ENCODE data around the gene ASTN1.

Gene ASTN1

DNA sequence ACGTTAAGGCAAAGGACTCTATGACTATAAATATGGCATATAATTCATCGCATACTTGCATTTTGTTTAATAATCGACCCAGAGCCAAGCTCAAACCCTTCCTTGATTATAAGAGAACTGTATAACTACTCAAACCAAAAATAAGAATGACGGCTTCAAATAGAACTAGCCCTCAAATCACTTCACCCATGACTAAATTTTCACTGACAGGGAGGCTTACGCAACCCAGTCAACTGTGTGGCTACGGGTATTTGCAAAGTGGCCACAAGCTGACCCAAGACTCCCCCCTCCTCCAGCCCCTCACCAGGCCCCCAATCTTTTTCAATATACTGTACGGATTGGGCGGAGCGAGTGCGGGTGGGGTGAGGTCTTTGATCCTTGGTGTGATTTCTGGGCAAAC, 268.3 kb downstream of the ASTN1 start:
- TF ChIP-seq EZH2 (IDR thresholded peaks at IDR 0.05): no peak
- TF ChIP-seq FOXP2 (optimal IDR thresholded peaks at IDR 0.05; ENCODE audit: control extremely low read depth, extremely low read length, insufficient read depth): no peak
- TF ChIP-seq POLR2AphosphoS5 (IDR thresholded peaks at IDR 0.05; ENCODE audit: borderline replicate concordance, low read depth, low read length): no peak
- no peaks in the 10 kb centered on the region for H3K36me3 ChIP-seq (ENCODE audit: insufficient read depth, low read length)
- no peak overlapping the region for H3K27ac ChIP-seq
- no peak overlapping the region for H3K9ac ChIP-seq (ENCODE audit: insufficient read length)
- DNase-seq (ENCODE audit: low read depth, low spot score): no peak
- no peaks in the 10 kb centered on the region for H3K9me3 ChIP-seq (ENCODE audit: low read depth, low read length)
- H3K4me3 ChIP-seq: no peak overlapping the region

GRCh38 chr1:176894450-176894849, 270.1 kb downstream of the ASTN1 start:
- no peak overlapping the region for H3K9ac ChIP-seq (ENCODE audit: insufficient read length)
- no peaks in the 10 kb centered on the region for H3K36me3 ChIP-seq (ENCODE audit: insufficient read depth, low read length)
- DNase-seq (ENCODE audit: low read depth, low spot score): no peak
- no peak for TF ChIP-seq FOXP2 (optimal IDR thresholded peaks at IDR 0.05; ENCODE audit: control extremely low read depth, extremely low read length, insufficient read depth)
- TF ChIP-seq EZH2 (IDR thresholded peaks at IDR 0.05): no peak
- TF ChIP-seq POLR2AphosphoS5 (IDR thresholded peaks at IDR 0.05; ENCODE audit: borderline replicate concordance, low read depth, low read length): no peak
- H3K4me3 ChIP-seq: no peak overlapping the region
- no peaks in the 10 kb centered on the region for H3K9me3 ChIP-seq (ENCODE audit: low read depth, low read length)
- no peak overlapping the region for H3K27ac ChIP-seq

DNA sequence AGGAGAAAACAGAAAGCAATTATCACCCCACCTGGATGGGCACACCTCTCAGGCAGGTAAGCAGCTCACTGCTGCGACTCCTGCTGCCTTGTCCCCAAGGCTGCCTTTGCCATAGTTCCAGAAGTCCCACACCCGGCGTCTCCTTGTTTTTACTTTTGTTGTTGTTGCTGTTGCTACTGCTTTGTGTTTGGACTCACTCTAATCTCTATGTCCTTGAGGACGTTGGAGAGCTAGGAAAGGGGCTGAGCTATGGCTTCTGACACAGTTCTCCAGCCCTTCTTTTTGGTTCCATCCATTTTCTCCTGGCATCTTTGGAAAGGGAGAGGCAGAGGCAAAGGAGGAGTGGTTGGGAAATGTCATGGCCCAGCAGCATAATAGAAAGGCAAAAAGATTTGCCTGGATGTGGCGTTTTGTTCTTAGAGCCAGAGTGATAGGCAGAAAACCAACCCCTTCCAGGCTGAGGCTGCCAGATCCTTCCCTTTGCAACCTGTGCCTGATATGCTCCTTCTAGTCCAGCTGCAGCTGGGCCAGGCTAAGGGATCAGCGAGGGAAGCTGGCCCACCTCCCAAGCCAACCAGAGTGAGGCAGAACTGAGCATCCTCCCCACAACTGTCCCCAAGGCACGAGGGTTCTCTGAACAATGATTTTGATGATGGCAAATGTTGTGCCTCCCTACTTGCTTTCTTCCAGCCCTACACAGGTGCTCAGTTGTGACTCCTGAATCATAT, 270.7 kb downstream of the ASTN1 start:
- Histone ChIP-seq H3K4me3 (no peak overlapping the region), H3K9ac (ENCODE audit: insufficient read length) (no peak overlapping the region), H3K9me3 (ENCODE audit: low read depth, low read length) (no peaks in the 10 kb centered on the region), H3K27ac (no peak overlapping the region), H3K36me3 (ENCODE audit: insufficient read depth, low read length) (no peaks in the 10 kb centered on the region)
- no peak for TF ChIP-seq EZH2 (IDR thresholded peaks at IDR 0.05)
- TF ChIP-seq FOXP2 (optimal IDR thresholded peaks at IDR 0.05; ENCODE audit: control extremely low read depth, extremely low read length, insufficient read depth): no peak
- no peak for TF ChIP-seq POLR2AphosphoS5 (IDR thresholded peaks at IDR 0.05; ENCODE audit: borderline replicate concordance, low read depth, low read length)
- no peak for DNase-seq (ENCODE audit: low read depth, low spot score)

- TF ChIP-seq EZH2 (IDR thresholded peaks at IDR 0.05) (no peak), FOXP2 (optimal IDR thresholded peaks at IDR 0.05; ENCODE audit: control extremely low read depth, extremely low read length, insufficient read depth) (no peak), POLR2AphosphoS5 (IDR thresholded peaks at IDR 0.05; ENCODE audit: borderline replicate concordance, low read depth, low read length) (no peak)
- no peaks in the 10 kb centered on the region for H3K36me3 ChIP-seq (ENCODE audit: insufficient read depth, low read length)
- no peak for DNase-seq (ENCODE audit: low read depth, low spot score)
Observed at GRCh38 chr1:176888471-176889032, 276.0 kb downstream of the ASTN1 start.

DNA sequence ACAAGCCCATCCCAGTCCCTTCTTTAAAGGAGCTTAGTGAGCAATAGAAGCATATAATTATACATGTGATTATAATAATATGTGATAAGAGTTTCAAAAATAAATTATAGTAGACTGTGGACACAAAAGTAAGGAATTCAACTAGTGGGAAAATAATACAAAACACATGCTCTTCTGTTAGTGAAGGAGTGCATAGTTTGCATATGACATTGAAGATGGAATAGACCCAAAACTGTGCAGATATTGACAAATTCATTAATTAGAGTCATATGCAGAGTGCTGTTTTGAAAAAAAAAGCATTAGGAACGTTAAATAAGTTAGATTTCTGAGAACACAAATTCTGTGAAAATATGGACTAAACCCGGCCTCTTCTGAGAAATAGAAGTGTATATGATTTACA, 278.8 kb downstream of the ASTN1 start:
- TF ChIP-seq FOXP2 (optimal IDR thresholded peaks at IDR 0.05; ENCODE audit: control extremely low read depth, extremely low read length, insufficient read depth) (no peak), POLR2AphosphoS5 (IDR thresholded peaks at IDR 0.05; ENCODE audit: borderline replicate concordance, low read depth, low read length) (no peak), EZH2 (IDR thresholded peaks at IDR 0.05) (no peak)
- no peak for DNase-seq (ENCODE audit: low read depth, low spot score)
- no peak overlapping the region for H3K27ac ChIP-seq

More at GRCh38 chr1:176888471-176889032, 276.0 kb downstream of the ASTN1 start:
- H3K4me3 ChIP-seq: no peak overlapping the region
- H3K9ac ChIP-seq (ENCODE audit: insufficient read length): no peak overlapping the region
- H3K9me3 ChIP-seq (ENCODE audit: low read depth, low read length): no peaks in the 10 kb centered on the region
- H3K27ac ChIP-seq: no peak overlapping the region

GRCh38 chr1:176885341-176885740, 279.2 kb downstream of the ASTN1 start:
- no peaks in the 10 kb centered on the region for H3K36me3 ChIP-seq (ENCODE audit: insufficient read depth, low read length)
- no peak overlapping the region for H3K4me3 ChIP-seq
- H3K9ac ChIP-seq (ENCODE audit: insufficient read length): no peak overlapping the region

More for the DNA sequence above, 278.8 kb downstream of the ASTN1 start:
- Histone ChIP-seq H3K4me3 (no peak overlapping the region), H3K9me3 (ENCODE audit: low read depth, low read length) (no peaks in the 10 kb centered on the region), H3K36me3 (ENCODE audit: insufficient read depth, low read length) (no peaks in the 10 kb centered on the region), H3K9ac (ENCODE audit: insufficient read length) (no peak overlapping the region)

GRCh38 chr1:176884911-176885310, 279.6 kb downstream of the ASTN1 start:
- Histone ChIP-seq H3K9ac (ENCODE audit: insufficient read length) (no peak overlapping the region), H3K9me3 (ENCODE audit: low read depth, low read length) (no peaks in the 10 kb centered on the region), H3K4me3 (no peak overlapping the region), H3K36me3 (ENCODE audit: insufficient read depth, low read length) (no peaks in the 10 kb centered on the region), H3K27ac (no peak overlapping the region)
- no peak for DNase-seq (ENCODE audit: low read depth, low spot score)
- TF ChIP-seq FOXP2 (optimal IDR thresholded peaks at IDR 0.05; ENCODE audit: control extremely low read depth, extremely low read length, insufficient read depth) (no peak), POLR2AphosphoS5 (IDR thresholded peaks at IDR 0.05; ENCODE audit: borderline replicate concordance, low read depth, low read length) (no peak), EZH2 (IDR thresholded peaks at IDR 0.05) (no peak)

More at GRCh38 chr1:176885341-176885740, 279.2 kb downstream of the ASTN1 start:
- no peak for DNase-seq (ENCODE audit: low read depth, low spot score)
- no peak for TF ChIP-seq EZH2 (IDR thresholded peaks at IDR 0.05)
- no peak for TF ChIP-seq POLR2AphosphoS5 (IDR thresholded peaks at IDR 0.05; ENCODE audit: borderline replicate concordance, low read depth, low read length)
- no peak for TF ChIP-seq FOXP2 (optimal IDR thresholded peaks at IDR 0.05; ENCODE audit: control extremely low read depth, extremely low read length, insufficient read depth)
- no peak overlapping the region for H3K27ac ChIP-seq
- no peaks in the 10 kb centered on the region for H3K9me3 ChIP-seq (ENCODE audit: low read depth, low read length)

DNA sequence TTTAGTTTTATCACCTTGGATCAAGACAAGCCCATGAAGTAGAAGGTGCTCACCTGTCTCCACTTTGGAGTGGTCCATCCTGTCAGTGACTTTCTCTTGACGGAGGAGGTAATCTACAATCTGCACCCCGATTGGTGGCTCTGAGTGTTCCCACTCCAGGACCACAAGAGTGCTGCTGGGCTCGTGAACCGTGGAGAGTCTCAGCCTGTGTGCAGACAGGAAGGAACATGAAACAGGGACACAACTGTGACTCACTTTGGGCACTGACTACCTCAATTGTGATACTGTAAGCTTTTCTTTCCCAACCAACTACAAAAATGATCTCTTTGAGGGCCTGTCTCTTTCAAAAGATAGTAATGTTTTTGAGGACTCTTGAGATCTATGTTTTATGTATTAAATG, 280.2 kb downstream of the ASTN1 start:
- Histone ChIP-seq H3K4me3 (no peak overlapping the region), H3K27ac (no peak overlapping the region), H3K9ac (ENCODE audit: insufficient read length) (no peak overlapping the region), H3K36me3 (ENCODE audit: insufficient read depth, low read length) (no peaks in the 10 kb centered on the region), H3K9me3 (ENCODE audit: low read depth, low read length) (no peaks in the 10 kb centered on the region)
- DNase-seq (ENCODE audit: low read depth, low spot score): no peak
- TF ChIP-seq FOXP2 (optimal IDR thresholded peaks at IDR 0.05; ENCODE audit: control extremely low read depth, extremely low read length, insufficient read depth): no peak
- TF ChIP-seq EZH2 (IDR thresholded peaks at IDR 0.05): no peak
- no peak for TF ChIP-seq POLR2AphosphoS5 (IDR thresholded peaks at IDR 0.05; ENCODE audit: borderline replicate concordance, low read depth, low read length)
